Measurements from ENCODE around the gene MME.

GRCh38 chr3:155231792-155232191 lies 151.7 kb downstream of the MME start:
- TF ChIP-seq CTCF (IDR thresholded peaks at IDR 0.05) (no peak), POLR2A (IDR thresholded peaks at IDR 0.05) (no peak)
